ENCODE measurements around the gene PIP5K1C. TPM values are rescaled to one million over a fixed set of nuclear protein-coding genes. Genes with fewer than 3 reads are reported as not detected.
A peak's percentile ranks its signal among the peaks of the same experiment; 100 is the strongest.

PIP5K1C gene
- total and polyA plus RNA-seq, 9 of the 15 experiments (the other 6 are each of a cell fraction or from before 2014, with no cell fraction given), result 0.38 to 22.1 (median 4.1) TPM

DNA sequence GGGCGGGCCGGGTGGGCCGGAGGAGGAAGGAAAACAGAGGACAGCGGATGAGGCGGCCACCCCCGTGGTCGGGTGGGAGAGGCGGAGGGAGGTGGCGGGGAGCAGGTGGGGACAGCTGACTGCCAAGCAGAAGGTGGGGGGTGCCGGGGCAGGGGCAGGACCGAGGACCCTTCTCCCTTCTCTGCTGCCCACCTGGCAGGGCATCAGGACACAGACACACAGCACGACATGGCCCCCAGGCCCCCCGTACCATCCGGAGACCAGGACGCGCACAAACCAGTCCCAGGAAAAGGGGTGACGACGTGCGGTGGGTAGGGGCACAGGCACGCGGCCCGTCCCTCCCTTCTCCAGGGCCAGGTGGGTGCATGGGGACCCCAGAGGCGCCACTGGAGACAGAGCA is 62.6 kb downstream of the PIP5K1C start:
- ATAC-seq (no peak), DNase-seq (ENCODE audit: extremely low read depth in 1 of 4, low spot score in 3 of 4) (no peak), FAIRE-seq (no peak)
- no peak overlapping the region for H3K9ac ChIP-seq (ENCODE audit: insufficient read depth in 1 of 2, low read depth in 2 of 2, low read length in 2 of 2)
- H3K27ac ChIP-seq (ENCODE audit: extremely low read depth, low read depth, low read length), result no peak overlapping the region
- BruUV-seq (replicated peaks), result no TSS peak
- H3K4me2 ChIP-seq (ENCODE audit: insufficient read depth, low read length), result no peak overlapping the region
- peaks cover 4% of the 10 kb centered on the region for H3K9me1 ChIP-seq (ENCODE audit: control insufficient read depth, insufficient read depth, low read length)
- no peaks in the 10 kb centered on the region for H4K20me1 ChIP-seq (replicated peaks; ENCODE audit: control insufficient read depth, insufficient read depth, low read length)
- intact Hi-C loops (cut with micrococcal nuclease) (no loop called here), in situ Hi-C loops (cut with MboI) (no loop called here)
- H3K9me3 ChIP-seq (replicated peaks; ENCODE audit: control insufficient read depth, insufficient read depth, low read depth, low read length), result no peaks in the 10 kb centered on the region
- CTCF ChIA-PET (ENCODE audit: low intra/inter-chr PET ratio), result no interaction called here
- no peaks in the 10 kb centered on the region for H3K27me3 ChIP-seq (ENCODE audit: control insufficient read depth in 2 of 2, insufficient read depth in 2 of 2, low read length in 2 of 2)
- H2AFZ ChIP-seq (ENCODE audit: low read depth, low read length), result no peak overlapping the region
- no peaks in the 10 kb centered on the region for H3K79me2 ChIP-seq (ENCODE audit: control insufficient read depth, insufficient read depth, low read length)
- POLR2A ChIA-PET, result no interaction called here
- WGBS (ENCODE audit: insufficient coverage, low coverage, missing lambda C conversion rate), result 98% methylated on average over 11 of the region's 23 CpGs
- peaks cover 0 to 52% of the 10 kb centered on the region in 2 experiments; a peak in 2 of 5 replicates for H3K4me1 ChIP-seq (replicated peaks in 1 of 2; ENCODE audit: control insufficient read depth in 2 of 2, insufficient read depth in 2 of 2, low read length in 2 of 2)
- TF ChIP-seq RBM22 (IDR thresholded peaks at IDR 0.05; ENCODE audit: low read depth, low read length, poor library complexity, severe bottlenecking), result peak; percentile 5
- no peak for TF ChIP-seq RHOXF2B (CRISPR knock-in tag; conservative IDR thresholded peaks at IDR 0.05)
- no peak overlapping the region for H3K4me3 ChIP-seq
- peaks cover 37% of the 10 kb centered on the region; the same call in 1 of the 3 replicates for H3K36me3 ChIP-seq (ENCODE audit: control insufficient read depth, insufficient read depth, low read length)

DNA sequence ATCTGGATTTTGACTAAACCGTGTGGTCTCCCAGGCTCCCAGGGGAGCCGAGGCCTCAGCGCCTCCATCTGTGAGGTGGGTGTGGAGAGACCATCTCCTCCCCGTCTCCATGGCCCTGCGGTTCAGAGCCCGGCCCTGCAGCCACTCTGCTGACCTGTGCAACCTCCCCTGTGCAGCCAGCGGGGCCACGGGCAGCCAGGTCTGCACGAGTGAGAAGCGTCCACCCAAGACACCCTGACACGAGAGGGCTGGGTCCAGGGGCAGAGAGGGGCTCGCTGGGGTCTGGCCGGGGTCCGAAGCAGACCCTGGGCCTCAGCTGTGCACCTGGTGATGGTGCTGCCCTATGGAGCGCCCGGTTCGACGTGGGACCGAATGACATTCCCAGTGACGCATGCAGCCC is 63.3 kb downstream of the PIP5K1C start:
- BruUV-seq (replicated peaks), result no TSS peak
- Histone ChIP-seq H3K79me2 (ENCODE audit: control insufficient read depth, insufficient read depth, low read length) (no peaks in the 10 kb centered on the region), H4K20me1 (replicated peaks; ENCODE audit: control insufficient read depth, insufficient read depth, low read length) (no peaks in the 10 kb centered on the region), H3K4me2 (ENCODE audit: insufficient read depth, low read length) (no peak overlapping the region), H3K36me3 (ENCODE audit: control insufficient read depth, insufficient read depth, low read length) (peaks cover 43% of the 10 kb centered on the region; the same call in 1 of the 3 replicates), H2AFZ (ENCODE audit: low read depth, low read length) (no peak overlapping the region), H3K27me3 (ENCODE audit: control insufficient read depth in 2 of 2, insufficient read depth in 2 of 2, low read length in 2 of 2) (no peaks in the 10 kb centered on the region), H3K4me3 (no peak overlapping the region), H3K4me1 (replicated peaks in 1 of 2; ENCODE audit: control insufficient read depth in 2 of 2, insufficient read depth in 2 of 2, low read length in 2 of 2) (peaks cover 0 to 51% of the 10 kb centered on the region in 2 experiments; a peak in 2 of 5 replicates), H3K9me1 (ENCODE audit: control insufficient read depth, insufficient read depth, low read length) (peaks cover 4% of the 10 kb centered on the region), H3K9ac (ENCODE audit: insufficient read depth in 1 of 2, low read depth in 2 of 2, low read length in 2 of 2) (0 out of 4 replicates have a peak overlapping the region, but pooled peaks of 1 of the 2 experiments have one; percentile 58), H3K9me3 (replicated peaks; ENCODE audit: control insufficient read depth, insufficient read depth, low read depth, low read length) (no peaks in the 10 kb centered on the region), H3K27ac (ENCODE audit: extremely low read depth, low read depth, low read length) (no peak overlapping the region)
- WGBS (ENCODE audit: insufficient coverage, low coverage, missing lambda C conversion rate), result 79% methylated on average over 5 of the region's 20 CpGs
- in situ Hi-C loops (cut with MboI) (no loop called here), intact Hi-C loops (cut with micrococcal nuclease) (no loop called here)
- DNase-seq (ENCODE audit: extremely low read depth in 1 of 4, low spot score in 3 of 4) (no peak), FAIRE-seq (no peak), ATAC-seq (no peak)
- ChIA-PET POLR2A (interaction anchor here (0.6 kb wide), 1 partner anchor 349 kb away, joined by 3 read pairs; the partner anchor contains the start of gene EEF2), CTCF (ENCODE audit: low intra/inter-chr PET ratio) (no interaction called here)
- TF ChIP-seq ZNF217 (CRISPR knock-in tag; IDR thresholded peaks at IDR 0.05) (no peak), RBM17 (IDR thresholded peaks at IDR 0.05; ENCODE audit: borderline replicate concordance, low read depth, low read length) (no peak), ZBED1 (IDR thresholded peaks at IDR 0.05) (no peak), CCNT2 (IDR thresholded peaks at IDR 0.05; ENCODE audit: borderline replicate concordance, extremely low read depth, insufficient read length, low read depth, low read length) (no peak), TAF1 (IDR thresholded peaks at IDR 0.05; ENCODE audit: control insufficient read depth, extremely low read depth, insufficient read depth, low read length, severe bottlenecking) (no peak), ZBTB1 (CRISPR knock-in tag; IDR thresholded peaks at IDR 0.05; ENCODE audit: borderline replicate concordance, low read depth) (no peak), KDM1A (IDR thresholded peaks at IDR 0.05) (no peak), POLR2A (conservative IDR thresholded peaks at IDR 0.05) (no peak), GATAD2A (IDR thresholded peaks at IDR 0.05) (no peak), PTBP1 (IDR thresholded peaks at IDR 0.05; ENCODE audit: low read depth, low read length) (no peak), ZNF184 (CRISPR knock-in tag; IDR thresholded peaks at IDR 0.05) (no peak)
- TF ChIP-seq, protein P1, sequence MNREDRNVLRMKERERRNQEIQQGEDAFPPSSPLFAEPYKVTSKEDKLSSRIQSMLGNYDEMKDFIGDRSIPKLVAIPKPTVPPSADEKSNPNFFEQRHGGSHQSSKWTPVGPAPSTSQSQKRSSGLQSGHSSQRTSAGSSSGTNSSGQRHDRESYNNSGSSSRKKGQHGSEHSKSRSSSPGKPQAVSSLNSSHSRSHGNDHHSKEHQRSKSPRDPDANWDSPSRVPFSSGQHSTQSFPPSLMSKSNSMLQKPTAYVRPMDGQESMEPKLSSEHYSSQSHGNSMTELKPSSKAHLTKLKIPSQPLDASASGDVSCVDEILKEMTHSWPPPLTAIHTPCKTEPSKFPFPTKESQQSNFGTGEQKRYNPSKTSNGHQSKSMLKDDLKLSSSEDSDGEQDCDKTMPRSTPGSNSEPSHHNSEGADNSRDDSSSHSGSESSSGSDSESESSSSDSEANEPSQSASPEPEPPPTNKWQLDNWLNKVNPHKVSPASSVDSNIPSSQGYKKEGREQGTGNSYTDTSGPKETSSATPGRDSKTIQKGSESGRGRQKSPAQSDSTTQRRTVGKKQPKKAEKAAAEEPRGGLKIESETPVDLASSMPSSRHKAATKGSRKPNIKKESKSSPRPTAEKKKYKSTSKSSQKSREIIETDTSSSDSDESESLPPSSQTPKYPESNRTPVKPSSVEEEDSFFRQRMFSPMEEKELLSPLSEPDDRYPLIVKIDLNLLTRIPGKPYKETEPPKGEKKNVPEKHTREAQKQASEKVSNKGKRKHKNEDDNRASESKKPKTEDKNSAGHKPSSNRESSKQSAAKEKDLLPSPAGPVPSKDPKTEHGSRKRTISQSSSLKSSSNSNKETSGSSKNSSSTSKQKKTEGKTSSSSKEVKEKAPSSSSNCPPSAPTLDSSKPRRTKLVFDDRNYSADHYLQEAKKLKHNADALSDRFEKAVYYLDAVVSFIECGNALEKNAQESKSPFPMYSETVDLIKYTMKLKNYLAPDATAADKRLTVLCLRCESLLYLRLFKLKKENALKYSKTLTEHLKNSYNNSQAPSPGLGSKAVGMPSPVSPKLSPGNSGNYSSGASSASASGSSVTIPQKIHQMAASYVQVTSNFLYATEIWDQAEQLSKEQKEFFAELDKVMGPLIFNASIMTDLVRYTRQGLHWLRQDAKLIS (CRISPR knock-in tag; IDR thresholded peaks at IDR 0.05), result no peak
